Retinal pigment epithelial cell (primary cell): Measurements from ENCODE around the gene IL36G.

Source experiments
- DNase-seq: peaks from one replicate; pipeline ENCODE4 v3.0.0-alpha.2; 2010; ENCODE audit warnings: low read depth
- H3K4me3 ChIP-seq: 2 replicates; pipeline ENCODE4 v1.5.1; 2011; ENCODE audit warnings: mild to moderate bottlenecking, low read length, control low read depth, moderate library complexity
- CTCF ChIP-seq: conservative IDR thresholded peaks from 2 replicates; pipeline ENCODE4 v1.5.1; 2011; ENCODE audit warnings: low read depth, low read length, control low read depth, inconsistent platforms

The IL36G gene

GRCh38 chr2:113028112-113028511 lies 50.3 kb downstream of the IL36G start:
- H3K4me3 ChIP-seq, result no peak overlapping the region
- DNase-seq, result no peak
- TF ChIP-seq CTCF, result no peak

DNA sequence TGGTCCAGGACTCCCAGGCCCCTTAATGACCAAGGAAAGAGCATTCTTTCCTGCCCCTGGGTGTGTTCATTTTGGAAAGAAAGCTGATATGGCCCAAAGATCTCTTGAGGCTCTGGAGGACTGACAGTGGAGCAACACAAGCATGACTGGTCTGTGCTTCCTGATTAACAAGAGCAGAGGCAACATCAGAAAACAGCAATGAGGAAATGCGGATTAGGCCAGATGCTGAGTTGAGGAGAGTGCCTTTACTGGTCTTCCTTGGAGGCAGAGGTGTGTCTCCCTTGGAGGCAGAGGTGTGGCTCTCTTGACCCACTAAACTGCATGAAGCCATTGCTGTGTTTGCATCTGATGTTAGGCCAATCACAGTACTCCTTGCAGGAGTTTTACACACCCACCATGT lies 54.9 kb downstream of the IL36G start:
- TF ChIP-seq CTCF, result no peak
- no peak overlapping the region for H3K4me3 ChIP-seq
- no peak for DNase-seq

DNA sequence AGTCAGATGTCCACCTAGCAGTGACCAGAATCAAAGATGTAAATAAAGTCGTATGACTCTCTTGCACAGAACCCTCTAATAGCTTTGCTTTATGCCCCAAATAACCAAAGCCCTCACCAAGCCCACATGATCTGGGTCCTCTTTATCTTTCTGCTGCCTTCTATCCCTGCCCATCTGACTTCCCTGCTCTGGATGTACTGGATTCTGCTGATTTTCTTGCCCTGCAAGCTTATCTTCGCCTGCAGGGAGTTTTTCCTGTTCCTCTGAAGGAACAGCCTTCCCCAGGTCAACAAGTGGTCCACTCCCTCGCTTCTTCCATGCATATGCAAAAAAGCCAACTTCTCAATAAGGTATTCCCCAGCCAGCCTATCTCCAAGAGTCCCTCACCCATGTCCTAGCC lies 56.2 kb downstream of the IL36G start:
- DNase-seq, result no peak
- no peak for TF ChIP-seq CTCF
- H3K4me3 ChIP-seq, result no peak overlapping the region
